OCI-LY7 (cell line): ENCODE measurements around the gene EXTL1. TPM values are rescaled to one million over a fixed set of nuclear protein-coding genes. Genes with fewer than 3 reads are reported as not detected.

Source experiments
- BruUV-seq: library from RNA; stranded (reverse); fragments of 400-500 nt; replicated peaks from 2 replicates; lab custom pipeline; 2021; lab: Mats Ljungman, UMichigan
- CTCF ChIA-PET: fragments of 300-600 bp; sonication (Branson Sonifier 250); formaldehyde crosslinking; loops from one replicate; lab custom pipeline; 2022; ENCODE audit warnings: antibody characterized with exemption; ENCODE audit not compliant: unreplicated experiment; lab: Charles Lee
- POLR2A ChIA-PET: fragments of 300-600 bp; sonication (Branson Sonifier 250); formaldehyde crosslinking; loops from one replicate; lab custom pipeline; 2022; ENCODE audit warnings: antibody characterized with exemption; lab: Charles Lee
- DNase-seq: peaks from one replicate; pipeline ENCODE4 v3.0.0-alpha.2; 2015; ENCODE audit warnings: low spot score
- H2AFZ ChIP-seq: fragments of 200-600 bp; sonication (generic), shearing (Covaris generic); 2 replicates; pipeline ENCODE4 v1.6.1; 2014; ENCODE audit warnings: mild to moderate bottlenecking, antibody characterized with exemption, low read length, moderate library complexity
- H3K27ac ChIP-seq: fragments of 200-600 bp; sonication (generic); 2 replicates; pipeline ENCODE4 v1.5.1; 2014; ENCODE audit warnings: mixed run types, low read depth, mild to moderate bottlenecking, moderate library complexity, low read length, inconsistent platforms; ENCODE audit not compliant: poor library complexity, severe bottlenecking
- H3K36me3 ChIP-seq: fragments of 200-600 bp; sonication (generic); 2 replicates; pipeline ENCODE4 v1.6.1; 2014; ENCODE audit warnings: mild to moderate bottlenecking, antibody characterized with exemption, low read length, moderate library complexity, mixed read lengths; ENCODE audit not compliant: insufficient read depth
- H3K4me1 ChIP-seq: fragments of 200-600 bp; sonication (generic); 2 replicates; pipeline ENCODE4 v1.5.1; 2014; ENCODE audit warnings: mild to moderate bottlenecking, low read length; ENCODE audit not compliant: insufficient read depth, poor library complexity, severe bottlenecking
- H3K4me2 ChIP-seq: fragments of 200-600 bp; sonication (generic); 2 replicates; pipeline ENCODE4 v1.6.1; 2014; ENCODE audit warnings: mild to moderate bottlenecking, low read length
- H3K4me3 ChIP-seq: fragments of 200-600 bp; sonication (generic); 2 replicates; pipeline ENCODE4 v1.5.1; 2014; ENCODE audit warnings: mild to moderate bottlenecking, low read depth, low read length; ENCODE audit not compliant: poor library complexity, severe bottlenecking
- H3K79me2 ChIP-seq: fragments of 200-600 bp; sonication (generic); 2 replicates; pipeline ENCODE4 v1.6.1; 2016; ENCODE audit warnings: low read depth, mild to moderate bottlenecking, low read length, moderate library complexity, mixed read lengths; ENCODE audit not compliant: insufficient read depth
- H3K9me2 ChIP-seq: fragments of 200-600 bp; sonication (generic); 2 replicates; pipeline ENCODE4 v1.6.1; 2016; ENCODE audit warnings: mild to moderate bottlenecking, low read length, mixed read lengths; ENCODE audit not compliant: insufficient read depth
- H3K9me3 ChIP-seq: fragments of 200-600 bp; sonication (generic); 2 replicates; pipeline ENCODE4 v1.6.1; 2014; ENCODE audit warnings: mild to moderate bottlenecking, mixed run types, low read length, mixed read lengths
- H4K20me1 ChIP-seq: fragments of 200-600 bp; sonication (generic); 2 replicates; pipeline ENCODE4 v1.6.1; 2014; ENCODE audit warnings: mild to moderate bottlenecking, antibody characterized with exemption, low read length, moderate library complexity, mixed read lengths; ENCODE audit not compliant: insufficient read depth
- CTCF ChIP-seq: fragments of 200-600 bp; sonication (generic); conservative IDR thresholded peaks from 2 replicates; pipeline ENCODE4 v1.5.1; 2014; ENCODE audit warnings: mild to moderate bottlenecking, antibody characterized with exemption, low read length, moderate library complexity, mixed read lengths
- EZH2phosphoT487 ChIP-seq: fragments of 200-600 bp; sonication (generic); IDR thresholded peaks from 2 replicates; pipeline ENCODE4 v1.6.1; 2018; ENCODE audit warnings: low read depth, borderline replicate concordance, mild to moderate bottlenecking, mixed run types, antibody characterized with exemption, low read length, moderate library complexity, mixed read lengths
- intact Hi-C: fragments of 100-400 bp; cut with micrococcal nuclease; formaldehyde crosslinking; loops from one replicate; pipeline ENCODE4 v1.10.0; 2022; ENCODE audit not compliant: unreplicated experiment
- total RNA-seq, 2 experiments: library from RNA; depleted of rRNA in 1 of 2; stranded (reverse); fragments of >200 nt in 1 of 2; shearing (Covaris generic) in 1 of 2; gene quantifications; 2 replicates each; pipeline ENCODE4 v1.2.3, GENCODE V29; 2014 to 2022

EXTL1 gene
- total RNA-seq, 2 experiments from 2014 or later, result 0.67 TPM; not detected in 1

- Histone ChIP-seq H3K27ac (no peak overlapping the region), H3K4me2 (no peak overlapping the region), H3K9me3 (no peaks in the 10 kb centered on the region), H3K36me3 (peaks cover 20% of the 10 kb centered on the region; the same call in 1 of the 2 replicates), H3K4me1 (peaks cover 27% of the 10 kb centered on the region), H3K79me2 (no peaks in the 10 kb centered on the region), H4K20me1 (no peaks in the 10 kb centered on the region), H3K4me3 (no peak overlapping the region), H3K9me2 (no peaks in the 10 kb centered on the region), H2AFZ (no peak overlapping the region)
- no TSS peak for BruUV-seq
- POLR2A ChIA-PET, result no interaction called here
- no peak for DNase-seq
- CTCF ChIA-PET, result no interaction called here
- intact Hi-C loops, result no loop called here
- TF ChIP-seq EZH2phosphoT487 (no peak), CTCF (no peak)
Measured at GRCh38 chr1:25973610-25974321, 47.8 kb upstream of the EXTL1 start.

GRCh38 chr1:25977801-25978200 is 43.8 kb upstream of the EXTL1 start:
- Histone ChIP-seq H3K9me3 (no peaks in the 10 kb centered on the region), H3K4me3 (no peak overlapping the region), H3K79me2 (no peaks in the 10 kb centered on the region), H3K9me2 (no peaks in the 10 kb centered on the region), H3K4me2 (no peak overlapping the region), H3K27ac (no peak overlapping the region), H2AFZ (no peak overlapping the region), H3K4me1 (peaks cover 10% of the 10 kb centered on the region), H3K36me3 (peaks cover 39% of the 10 kb centered on the region), H4K20me1 (no peaks in the 10 kb centered on the region)
- ChIA-PET POLR2A (no interaction called here), CTCF (no interaction called here)
- TF ChIP-seq EZH2phosphoT487 (no peak), CTCF (no peak)
- BruUV-seq, result TSS peak; percentile 35
- DNase-seq, result no peak
- intact Hi-C loops, result no loop called here

GRCh38 chr1:25978403-25978802 is 43.2 kb upstream of the EXTL1 start:
- Histone ChIP-seq H3K4me3 (no peak overlapping the region), H3K4me2 (0 out of 2 replicates have a peak overlapping the region, but pooled peaks have one; percentile 25), H3K36me3 (peaks cover 39% of the 10 kb centered on the region), H3K9me3 (no peaks in the 10 kb centered on the region), H2AFZ (no peak overlapping the region), H3K79me2 (no peaks in the 10 kb centered on the region), H3K27ac (no peak overlapping the region), H4K20me1 (no peaks in the 10 kb centered on the region), H3K9me2 (no peaks in the 10 kb centered on the region), H3K4me1 (peaks cover 10% of the 10 kb centered on the region)
- no peak for TF ChIP-seq CTCF
- TF ChIP-seq EZH2phosphoT487, result no peak
- intact Hi-C loops, result no loop called here
- ChIA-PET CTCF (no interaction called here), POLR2A (interaction anchor here (0.7 kb wide), 2 partner anchors 23 to 66 kb away, joined by 3 read pairs; no protein-coding TSS in a partner anchor)
- BruUV-seq, result no TSS peak
- no peak for DNase-seq
